ENCODE measurements around the gene MYRIP. TPM values are rescaled to one million over a fixed set of nuclear protein-coding genes. Genes with fewer than 3 reads are reported as not detected.

Gene MYRIP
- total and polyA plus RNA-seq, 11 donors = 0.42 to 2.2 (median 0.90) TPM

DNA sequence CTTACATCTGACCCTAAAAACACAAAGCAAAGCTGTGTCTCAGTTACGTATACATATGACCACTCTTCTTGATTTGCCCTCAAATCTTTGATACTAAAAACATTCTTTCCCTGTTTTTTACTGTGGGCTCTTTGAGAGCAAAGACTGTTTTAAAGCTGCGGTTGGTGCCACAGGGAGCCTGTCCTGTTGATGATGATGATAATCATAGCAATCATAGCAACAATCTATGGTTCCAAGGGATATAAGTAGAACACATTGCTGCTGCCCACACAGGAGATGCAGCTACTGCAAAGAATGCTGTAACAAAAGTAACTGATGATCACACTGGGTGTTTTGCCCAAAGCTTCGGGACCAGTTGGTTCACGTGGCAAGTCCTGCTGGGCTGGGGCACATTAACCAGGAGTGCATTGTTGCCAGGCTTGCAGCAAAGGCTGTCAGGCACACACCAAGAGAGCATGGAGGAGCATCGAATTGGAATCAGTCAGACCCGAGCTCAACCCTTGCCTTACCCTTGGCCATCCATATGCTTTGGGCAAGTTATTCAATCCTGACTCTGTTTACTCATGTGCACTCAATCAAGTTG, 368.7 kb downstream of the MYRIP start:
- peaks cover 0 to 10% (median 0%) of the 10 kb centered on the region in 12 donors for H3K4me1 ChIP-seq
- WGBS, 4 donors = 83 to 91% (median 88%) methylated on average over 6 of the region's 6 CpGs
- H3K27ac ChIP-seq = no peak overlapping the region
- H3K27me3 ChIP-seq = no peaks in the 10 kb centered on the region
- H3K4me3 ChIP-seq = no peak overlapping the region
- no peaks in the 10 kb centered on the region for H3K9me3 ChIP-seq
- H3K36me3 ChIP-seq = no peaks in the 10 kb centered on the region
- no peak for TF ChIP-seq POLR2A (IDR thresholded peaks at IDR 0.05)
- TF ChIP-seq, protein P1, sequence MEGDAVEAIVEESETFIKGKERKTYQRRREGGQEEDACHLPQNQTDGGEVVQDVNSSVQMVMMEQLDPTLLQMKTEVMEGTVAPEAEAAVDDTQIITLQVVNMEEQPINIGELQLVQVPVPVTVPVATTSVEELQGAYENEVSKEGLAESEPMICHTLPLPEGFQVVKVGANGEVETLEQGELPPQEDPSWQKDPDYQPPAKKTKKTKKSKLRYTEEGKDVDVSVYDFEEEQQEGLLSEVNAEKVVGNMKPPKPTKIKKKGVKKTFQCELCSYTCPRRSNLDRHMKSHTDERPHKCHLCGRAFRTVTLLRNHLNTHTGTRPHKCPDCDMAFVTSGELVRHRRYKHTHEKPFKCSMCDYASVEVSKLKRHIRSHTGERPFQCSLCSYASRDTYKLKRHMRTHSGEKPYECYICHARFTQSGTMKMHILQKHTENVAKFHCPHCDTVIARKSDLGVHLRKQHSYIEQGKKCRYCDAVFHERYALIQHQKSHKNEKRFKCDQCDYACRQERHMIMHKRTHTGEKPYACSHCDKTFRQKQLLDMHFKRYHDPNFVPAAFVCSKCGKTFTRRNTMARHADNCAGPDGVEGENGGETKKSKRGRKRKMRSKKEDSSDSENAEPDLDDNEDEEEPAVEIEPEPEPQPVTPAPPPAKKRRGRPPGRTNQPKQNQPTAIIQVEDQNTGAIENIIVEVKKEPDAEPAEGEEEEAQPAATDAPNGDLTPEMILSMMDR (IDR thresholded peaks at IDR 0.05) = no peak
- no peak for DNase-seq
- ATAC-seq = no peak
- intact Hi-C loops (cut with DNase I) = loop anchor here (2.0 to 10.0 kb wide), 12 partner anchors 363 to 733 kb away; no protein-coding TSS in a partner anchor

DNA sequence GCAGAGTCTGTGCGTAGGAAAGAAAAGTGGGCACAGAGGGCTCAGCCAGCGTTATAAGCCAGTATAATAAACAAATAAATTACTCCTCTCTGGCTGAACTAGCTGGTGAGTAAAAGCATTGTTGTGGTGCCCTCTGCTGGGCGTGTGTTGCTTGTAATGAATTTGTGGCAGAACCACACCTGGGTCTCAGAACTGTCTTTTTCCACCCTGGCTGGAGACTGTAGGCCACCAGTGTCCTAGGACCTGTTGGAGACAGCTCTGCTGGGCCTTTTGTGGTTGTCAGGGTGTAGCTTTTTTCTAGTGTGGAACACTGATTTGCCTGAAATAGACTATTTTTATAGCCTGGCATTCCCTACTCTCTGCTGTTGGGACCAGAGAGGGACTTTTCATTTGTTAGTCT, 369.6 kb downstream of the MYRIP start:
- intact Hi-C loops (cut with DNase I) = loop anchor here (1.0 to 10.0 kb wide), 14 partner anchors 364 to 734 kb away; no protein-coding TSS in a partner anchor
- WGBS, 4 donors = 11 to 18% (median 12%) methylated on average over 3 of the region's 3 CpGs
- H3K4me3 ChIP-seq = no peak overlapping the region
- H3K27me3 ChIP-seq = no peaks in the 10 kb centered on the region
- H3K9me3 ChIP-seq = no peaks in the 10 kb centered on the region
- H3K36me3 ChIP-seq = no peaks in the 10 kb centered on the region
- H3K4me1 ChIP-seq = peaks cover 0 to 3% (median 0%) of the 10 kb centered on the region in 12 donors
- DNase-seq (peak; percentile 41 to 73 (median 64)), ATAC-seq (peak; percentile 30 to 69 (median 61))
- H3K27ac ChIP-seq = no peak overlapping the region
- TF ChIP-seq, protein P1 (IDR thresholded peaks at IDR 0.05) = peak; percentile 59 to 88 (median 78)
- no peak for TF ChIP-seq POLR2A (IDR thresholded peaks at IDR 0.05)

DNA sequence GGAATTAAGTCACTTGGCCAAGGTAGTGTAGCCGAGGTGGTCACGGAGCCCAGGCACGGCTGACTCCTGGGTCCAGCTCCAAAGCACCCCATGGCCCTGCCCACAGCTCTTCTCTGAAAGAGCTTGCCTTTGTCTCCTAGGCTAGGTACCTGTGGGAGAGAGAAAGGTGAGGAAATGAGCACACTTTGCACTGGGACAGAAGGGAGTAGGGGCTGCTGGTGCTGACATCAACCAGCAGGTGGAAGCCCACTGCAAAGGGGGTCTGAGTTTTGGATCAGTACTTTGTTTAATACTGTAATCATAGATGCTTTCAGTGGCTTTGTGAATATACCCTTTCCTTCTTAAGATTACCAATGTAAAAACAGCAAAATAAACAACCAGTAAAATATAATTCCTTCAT, 371.8 kb downstream of the MYRIP start:
- intact Hi-C loops (cut with DNase I) = loop anchor here in 3 of 10 donors (5.0 to 10.0 kb wide), 3 partner anchors 366 to 636 kb away; no protein-coding TSS in a partner anchor
- H3K36me3 ChIP-seq = no peaks in the 10 kb centered on the region
- no peaks in the 10 kb centered on the region for H3K27me3 ChIP-seq
- ATAC-seq (no peak), DNase-seq (no peak)
- peaks cover 0 to 3% (median 0%) of the 10 kb centered on the region in 12 donors for H3K4me1 ChIP-seq
- TF ChIP-seq POLR2A (IDR thresholded peaks at IDR 0.05) = no peak
- TF ChIP-seq, protein P1 (IDR thresholded peaks at IDR 0.05) = no peak
- no peaks in the 10 kb centered on the region for H3K9me3 ChIP-seq
- H3K27ac ChIP-seq = no peak overlapping the region
- H3K4me3 ChIP-seq = no peak overlapping the region
- WGBS, 4 donors = 91 to 96% (median 94%) methylated on average over 3 of the region's 3 CpGs

DNA sequence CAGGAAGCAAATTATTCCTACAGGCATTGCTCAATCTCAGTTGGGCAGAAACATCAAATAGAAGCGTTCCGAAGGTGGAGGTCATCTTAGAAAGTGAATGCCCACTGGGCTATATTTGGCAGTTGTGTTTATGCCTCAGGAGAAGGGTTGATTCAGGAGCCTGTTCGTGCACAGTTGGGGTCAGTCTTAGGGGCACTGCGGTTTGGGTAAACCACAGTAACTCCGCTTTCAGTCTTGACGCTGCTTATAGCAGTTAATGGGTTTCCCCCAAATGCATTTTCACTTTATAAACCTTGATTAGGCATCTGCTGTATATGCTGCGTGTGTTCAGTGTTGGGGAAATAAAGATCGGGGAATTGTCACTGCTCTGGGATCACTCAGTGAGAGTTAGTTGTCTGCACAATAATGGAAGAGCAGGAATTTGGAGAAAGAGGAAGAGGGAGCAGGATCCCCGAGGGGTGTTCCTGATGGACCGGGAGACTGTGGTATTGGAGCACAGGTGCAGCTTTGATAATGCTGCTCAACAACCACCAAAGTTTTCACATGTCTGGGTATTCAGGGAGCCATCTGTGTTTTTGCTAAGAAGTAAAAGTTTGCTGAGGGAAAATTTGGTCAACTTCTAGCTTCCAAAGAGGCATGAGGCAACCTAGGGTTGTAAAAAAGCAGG, 375.8 kb downstream of the MYRIP start:
- no peak overlapping the region for H3K4me3 ChIP-seq
- TF ChIP-seq POLR2A (IDR thresholded peaks at IDR 0.05) = no peak
- TF ChIP-seq, protein P1 (IDR thresholded peaks at IDR 0.05) = no peak
- intact Hi-C loops (cut with DNase I) = loop anchor here in 2 of 10 donors (10.0 kb wide), 2 partner anchors 370 to 640 kb away; no protein-coding TSS in a partner anchor
- 76 to 85% (median 79%) methylated on average over 10 of the region's 10 CpGs for WGBS, 4 donors
- no peaks in the 10 kb centered on the region for H3K36me3 ChIP-seq
- H3K9me3 ChIP-seq = no peaks in the 10 kb centered on the region
- no peaks in the 10 kb centered on the region for H3K27me3 ChIP-seq
- H3K4me1 ChIP-seq = peaks cover 0 to 32% (median 4%) of the 10 kb centered on the region in 12 donors
- no peak overlapping the region for H3K27ac ChIP-seq
- DNase-seq (no peak), ATAC-seq (no peak)
